Vagina (tissue), 2 donors: ENCODE results near the gene CCDC92.

Source experiments
- POLR2A ChIP-seq, 2 donors: fragments of 450-650 bp; IDR thresholded peaks; one replicate each; pipeline ENCODE4 v1.6.1; 2017; ENCODE audit warnings: antibody characterized with exemption in 2 of 2, mild to moderate bottlenecking in 2 of 2, moderate library complexity in 2 of 2
- POLR2AphosphoS5 ChIP-seq, 2 donors: sonication (generic); formaldehyde crosslinking; IDR thresholded peaks; one replicate each; pipeline ENCODE4 v1.9.0; 2017; ENCODE audit warnings: antibody characterized with exemption in 2 of 2, mild to moderate bottlenecking in 2 of 2, low read depth in 1 of 2; ENCODE audit not compliant: insufficient read depth in 1 of 2
- TF ChIP-seq, protein P1 (sequence below), 3 experiments: fragments of 450-650 bp in 2 of 3; fragments of 200-600 bp in 1 of 3; sonication (generic) in 1 of 3; IDR thresholded peaks; one replicate each; pipeline ENCODE4 v1.5.1; 2017 to 2019; ENCODE audit warnings: antibody characterized with exemption in 3 of 3, mild to moderate bottlenecking in 2 of 3, moderate library complexity in 2 of 3

DNA sequence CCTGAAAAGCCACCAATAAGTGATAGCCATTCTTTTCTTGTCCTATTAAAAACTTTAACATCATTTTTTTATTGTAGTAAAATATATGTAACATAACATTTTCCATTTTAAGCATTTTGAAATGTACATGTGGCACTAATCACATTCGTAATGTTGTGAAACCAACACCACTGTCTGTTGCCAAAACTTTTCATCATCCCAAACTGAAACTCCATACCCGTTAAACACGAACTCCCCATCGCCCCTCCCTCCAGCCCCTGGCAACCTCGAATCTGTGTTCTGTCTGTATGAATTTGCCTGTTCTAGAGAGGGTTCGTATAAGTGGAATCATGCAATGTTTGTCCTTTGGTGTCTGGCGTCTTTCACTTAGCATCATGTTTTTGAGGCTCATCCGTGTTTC is 75.9 kb downstream of the CCDC92 start:
- TF ChIP-seq, protein P1, sequence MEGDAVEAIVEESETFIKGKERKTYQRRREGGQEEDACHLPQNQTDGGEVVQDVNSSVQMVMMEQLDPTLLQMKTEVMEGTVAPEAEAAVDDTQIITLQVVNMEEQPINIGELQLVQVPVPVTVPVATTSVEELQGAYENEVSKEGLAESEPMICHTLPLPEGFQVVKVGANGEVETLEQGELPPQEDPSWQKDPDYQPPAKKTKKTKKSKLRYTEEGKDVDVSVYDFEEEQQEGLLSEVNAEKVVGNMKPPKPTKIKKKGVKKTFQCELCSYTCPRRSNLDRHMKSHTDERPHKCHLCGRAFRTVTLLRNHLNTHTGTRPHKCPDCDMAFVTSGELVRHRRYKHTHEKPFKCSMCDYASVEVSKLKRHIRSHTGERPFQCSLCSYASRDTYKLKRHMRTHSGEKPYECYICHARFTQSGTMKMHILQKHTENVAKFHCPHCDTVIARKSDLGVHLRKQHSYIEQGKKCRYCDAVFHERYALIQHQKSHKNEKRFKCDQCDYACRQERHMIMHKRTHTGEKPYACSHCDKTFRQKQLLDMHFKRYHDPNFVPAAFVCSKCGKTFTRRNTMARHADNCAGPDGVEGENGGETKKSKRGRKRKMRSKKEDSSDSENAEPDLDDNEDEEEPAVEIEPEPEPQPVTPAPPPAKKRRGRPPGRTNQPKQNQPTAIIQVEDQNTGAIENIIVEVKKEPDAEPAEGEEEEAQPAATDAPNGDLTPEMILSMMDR (IDR thresholded peaks at IDR 0.05), result no peak
- TF ChIP-seq POLR2AphosphoS5 (IDR thresholded peaks at IDR 0.05; ENCODE audit: insufficient read depth in 1 of 2, low read depth in 1 of 2) (no peak), POLR2A (IDR thresholded peaks at IDR 0.05) (no peak)
